ENCODE measurements around the gene UMODL1. TPM values are rescaled to one million over a fixed set of nuclear protein-coding genes. Genes with fewer than 3 reads are reported as not detected.

Gene UMODL1
- total RNA-seq, 1 donor from 2014 or later, result 0.48 TPM

- DNase-seq (ENCODE audit: low spot score), result no peak
Observed at GRCh38 chr21:42149656-42150473, 78.7 kb downstream of the UMODL1 start.

- DNase-seq (ENCODE audit: low spot score), result no peak
Observed at GRCh38 chr21:42150474-42151085, 79.5 kb downstream of the UMODL1 start.

- no peak for DNase-seq (ENCODE audit: low spot score)
Observed at GRCh38 chr21:42151148-42151947, 80.2 kb downstream of the UMODL1 start.

- no peak for DNase-seq (ENCODE audit: low spot score)
Observed at GRCh38 chr21:42151948-42152220, 80.8 kb downstream of the UMODL1 start.

- DNase-seq (ENCODE audit: low spot score), result no peak
Observed at GRCh38 chr21:42153046-42153686, 82.0 kb downstream of the UMODL1 start.

- no peak for DNase-seq (ENCODE audit: low spot score)
Observed at GRCh38 chr21:42153746-42154145, 82.6 kb downstream of the UMODL1 start.

- no peak for DNase-seq (ENCODE audit: low spot score)
Observed at GRCh38 chr21:42154237-42155044, 83.3 kb downstream of the UMODL1 start.

GRCh38 chr21:42155045-42155855 is 84.1 kb downstream of the UMODL1 start:
- no peak for DNase-seq (ENCODE audit: low spot score)

- DNase-seq (ENCODE audit: low spot score), result no peak
Observed at GRCh38 chr21:42156690-42157605, 85.8 kb downstream of the UMODL1 start.

GRCh38 chr21:42157606-42158310 is 86.6 kb downstream of the UMODL1 start:
- DNase-seq (ENCODE audit: low spot score), result no peak

- DNase-seq (ENCODE audit: low spot score), result no peak
Observed at GRCh38 chr21:42158846-42159245, 87.7 kb downstream of the UMODL1 start.

- DNase-seq (ENCODE audit: low spot score), result no peak
Observed at GRCh38 chr21:42159560-42160110, 88.5 kb downstream of the UMODL1 start.

- no peak for DNase-seq (ENCODE audit: low spot score)
Observed at GRCh38 chr21:42160111-42160721, 89.1 kb downstream of the UMODL1 start.

GRCh38 chr21:42160765-42161164 is 89.6 kb downstream of the UMODL1 start:
- no peak for DNase-seq (ENCODE audit: low spot score)

- no peak for DNase-seq (ENCODE audit: low spot score)
Observed at GRCh38 chr21:42161401-42161955, 90.4 kb downstream of the UMODL1 start.

GRCh38 chr21:42161956-42162681 is 91.0 kb downstream of the UMODL1 start:
- DNase-seq (ENCODE audit: low spot score), result no peak
